ENCODE results near the gene BRK1. TPM values are rescaled to one million over a fixed set of nuclear protein-coding genes. Genes with fewer than 3 reads are reported as not detected.
"Not testable (repeated sequence)": the region's sequence is repeated elsewhere in the genome, so short reads cannot be mapped to it uniquely, and the experiment has no call there.

Gene BRK1
- total and polyA plus RNA-seq, 5 donors: 93.3 to 127 (median 101) TPM

- no peak for ATAC-seq
- 79% methylated on average over 2 of the region's 2 CpGs for WGBS
- H3K27ac ChIP-seq (ENCODE audit: low read length): no peak overlapping the region
- no peaks in the 10 kb centered on the region for H3K9me3 ChIP-seq (ENCODE audit: control insufficient read depth, low read length)
- no peaks in the 10 kb centered on the region for H3K27me3 ChIP-seq (ENCODE audit: control insufficient read depth, insufficient read depth)
- intact Hi-C loops (cut with DNase I): no loop called here
- H3K4me3 ChIP-seq (ENCODE audit: low read length): no peak overlapping the region
- DNase-seq: no peak
- no peaks in the 10 kb centered on the region for H3K4me1 ChIP-seq (ENCODE audit: control insufficient read depth, insufficient read depth, low read length)
Observed at GRCh38 chr3:10106919-10107318, 8.6 kb upstream of the BRK1 start.

DNA sequence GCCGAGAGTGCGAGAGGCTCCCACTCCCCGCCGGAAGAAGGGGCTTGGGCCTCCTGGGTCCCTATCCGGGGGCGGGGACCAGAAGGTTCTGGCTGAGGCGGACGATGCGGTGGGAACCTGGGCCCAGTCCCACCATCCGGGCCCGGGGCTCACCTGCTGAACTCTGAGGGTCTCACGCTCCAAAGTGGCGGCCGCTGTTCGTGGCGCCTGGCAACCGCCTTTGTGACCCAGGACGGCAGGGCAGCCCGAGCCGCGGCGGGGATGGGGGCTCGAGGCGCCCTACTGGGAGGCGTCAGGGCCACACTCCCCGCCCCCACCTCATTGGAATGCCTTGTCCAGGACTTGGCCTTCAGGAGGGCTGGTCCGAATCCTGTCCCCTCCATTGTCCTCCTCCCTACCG, 7.4 kb upstream of the BRK1 start, which contains the start of gene FANCD2OS:
TSS of gene FANCD2OS (minus strand) at position 165 of the 400 bp plus-strand sequence. CDS start 3,481 bp downstream, outside the sequence.
- intact Hi-C loops (cut with DNase I): no loop called here
- DNase-seq (no peak), ATAC-seq (no peak)
- Histone ChIP-seq H3K27me3 (ENCODE audit: control insufficient read depth, insufficient read depth) (no peaks in the 10 kb centered on the region), H3K9me3 (ENCODE audit: control insufficient read depth, low read length) (no peaks in the 10 kb centered on the region), H3K4me3 (ENCODE audit: low read length) (no peak within 1 kb of the TSS), H3K4me1 (ENCODE audit: control insufficient read depth, insufficient read depth, low read length) (no peaks in the 10 kb centered on the region), H3K27ac (ENCODE audit: low read length) (no peak within 1 kb of the TSS)
- WGBS: 62% methylated on average over 28 of the region's 28 CpGs

GRCh38 chr3:10116138-10116460, 624 bp downstream of the BRK1 start:
- DNase-seq (no peak), ATAC-seq (peak; percentile 5 to 26)
- peaks cover 4% of the 10 kb centered on the region for H3K4me1 ChIP-seq (ENCODE audit: control insufficient read depth, insufficient read depth, low read length)
- intact Hi-C loops (cut with DNase I): no loop called here
- no peaks in the 10 kb centered on the region for H3K27me3 ChIP-seq (ENCODE audit: control insufficient read depth, insufficient read depth)
- peak overlapping the region; percentile 79 for H3K4me3 ChIP-seq (ENCODE audit: low read length)
- H3K9me3 ChIP-seq (ENCODE audit: control insufficient read depth, low read length): no peaks in the 10 kb centered on the region
- under 1% methylated on average over 10 of the region's 10 CpGs for WGBS
- H3K27ac ChIP-seq (ENCODE audit: low read length): peak overlapping the region; percentile 36

DNA sequence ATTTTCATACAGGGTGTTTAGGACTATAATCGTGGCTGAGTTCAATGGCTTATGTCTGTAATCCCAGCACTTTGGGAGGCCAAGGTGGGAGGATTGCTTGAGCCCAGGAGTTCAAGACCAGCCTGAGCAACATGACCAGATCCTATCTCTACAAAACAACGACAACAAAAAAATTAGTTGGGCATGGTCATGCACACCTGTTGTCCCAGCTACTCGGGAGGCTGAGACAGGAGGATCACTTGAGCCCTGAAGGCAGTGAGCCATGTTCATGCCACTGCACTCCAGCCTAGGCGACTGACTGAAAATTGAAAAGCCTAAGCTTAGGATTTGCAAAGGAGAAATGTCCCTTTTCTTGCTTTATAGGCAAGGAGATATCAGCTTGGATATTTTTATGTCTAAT, 1.5 kb downstream of the BRK1 start:
- intact Hi-C loops (cut with DNase I): no loop called here
- Histone ChIP-seq H3K27ac (ENCODE audit: low read length) (no peak overlapping the region), H3K4me3 (ENCODE audit: low read length) (no peak overlapping the region), H3K4me1 (ENCODE audit: control insufficient read depth, insufficient read depth, low read length) (peaks cover 4% of the 10 kb centered on the region), H3K27me3 (ENCODE audit: control insufficient read depth, insufficient read depth) (no peaks in the 10 kb centered on the region), H3K9me3 (ENCODE audit: control insufficient read depth, low read length) (no peaks in the 10 kb centered on the region)
- ATAC-seq: no peak
- WGBS: 89% methylated on average over 4 of the region's 4 CpGs
- no peak for DNase-seq

GRCh38 chr3:10119376-10119775, 3.9 kb downstream of the BRK1 start:
- intact Hi-C loops (cut with DNase I): no loop called here

GRCh38 chr3:10121064-10121463, 5.6 kb downstream of the BRK1 start:
- no peak for DNase-seq
- no peaks in the 10 kb centered on the region for H3K9me3 ChIP-seq (ENCODE audit: control insufficient read depth, low read length)
- 92% methylated on average over 2 of the region's 2 CpGs for WGBS
- intact Hi-C loops (cut with DNase I): no loop called here
- H3K4me1 ChIP-seq (ENCODE audit: control insufficient read depth, insufficient read depth, low read length): peaks cover 3% of the 10 kb centered on the region
- ATAC-seq: no peak
- H3K27ac ChIP-seq (ENCODE audit: low read length): no peak overlapping the region
- H3K27me3 ChIP-seq (ENCODE audit: control insufficient read depth, insufficient read depth): no peaks in the 10 kb centered on the region
- H3K4me3 ChIP-seq (ENCODE audit: low read length): no peak overlapping the region

More at GRCh38 chr3:10119376-10119775, 3.9 kb downstream of the BRK1 start:
- Histone ChIP-seq H3K4me3 (ENCODE audit: low read length) (no peak overlapping the region), H3K4me1 (ENCODE audit: control insufficient read depth, insufficient read depth, low read length) (peaks cover 4% of the 10 kb centered on the region), H3K27me3 (ENCODE audit: control insufficient read depth, insufficient read depth) (no peaks in the 10 kb centered on the region), H3K9me3 (ENCODE audit: control insufficient read depth, low read length) (no peaks in the 10 kb centered on the region), H3K27ac (ENCODE audit: low read length) (no peak overlapping the region)
- DNase-seq (no peak), ATAC-seq (no peak)
- 61% methylated on average over 4 of the region's 4 CpGs for WGBS

DNA sequence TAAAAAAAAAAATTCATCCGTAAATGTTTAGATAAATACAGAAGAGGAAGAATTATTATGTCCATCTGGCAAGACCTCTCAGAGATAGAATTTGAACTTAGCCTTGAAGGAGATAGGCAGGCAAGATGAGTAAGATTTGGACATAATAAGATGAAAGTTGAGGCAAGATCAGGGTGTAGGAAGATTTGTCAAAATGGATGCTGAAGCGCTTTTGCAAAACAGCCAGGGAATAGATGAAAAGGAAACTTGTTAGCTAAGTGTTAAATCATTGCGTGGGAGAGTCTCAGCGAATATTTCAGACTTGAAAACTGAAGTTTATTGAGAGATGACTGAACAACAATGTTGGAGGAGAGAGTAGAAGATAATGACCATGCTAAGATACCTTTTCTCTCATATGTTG, 7.2 kb downstream of the BRK1 start:
- Histone ChIP-seq H3K9me3 (ENCODE audit: control insufficient read depth, low read length) (no peaks in the 10 kb centered on the region), H3K4me3 (ENCODE audit: low read length) (no peak overlapping the region), H3K4me1 (ENCODE audit: control insufficient read depth, insufficient read depth, low read length) (no peaks in the 10 kb centered on the region), H3K27me3 (ENCODE audit: control insufficient read depth, insufficient read depth) (no peaks in the 10 kb centered on the region), H3K27ac (ENCODE audit: low read length) (no peak overlapping the region)
- intact Hi-C loops (cut with DNase I): no loop called here
- WGBS: 86% methylated on average over 4 of the region's 4 CpGs
- ATAC-seq: no peak
- no peak for DNase-seq

DNA sequence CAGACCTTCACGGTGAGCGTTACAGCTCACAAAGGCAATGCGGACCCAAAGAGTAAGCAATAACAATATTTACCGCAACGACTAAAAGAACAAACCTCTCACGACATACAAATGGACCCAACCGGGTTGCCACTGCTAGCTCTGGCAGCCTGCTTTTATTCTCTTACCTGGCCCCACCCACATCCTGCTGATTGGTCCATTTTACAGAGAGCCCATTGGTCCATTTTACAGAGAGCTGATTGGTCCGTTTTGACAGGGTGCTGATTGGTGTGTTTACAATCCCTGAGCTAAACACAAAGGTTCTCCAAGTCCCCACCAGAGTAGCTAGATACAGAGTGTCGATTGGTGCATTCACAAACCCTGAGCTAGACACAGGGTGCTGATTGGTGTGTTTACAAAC, 20.4 kb downstream of the BRK1 start:
- H3K4me3 ChIP-seq (ENCODE audit: low read length); H3K4me1 ChIP-seq (ENCODE audit: control insufficient read depth, insufficient read depth, low read length); H3K27ac ChIP-seq (ENCODE audit: low read length); H3K27me3 ChIP-seq (ENCODE audit: control insufficient read depth, insufficient read depth); H3K9me3 ChIP-seq (ENCODE audit: control insufficient read depth, low read length); DNase-seq; intact Hi-C loops (cut with DNase I); ATAC-seq: not testable (repeated sequence)
- WGBS: 93% methylated on average over 9 of the region's 9 CpGs

GRCh38 chr3:10136426-10137005, 21.0 kb downstream of the BRK1 start:
- ATAC-seq (no peak), DNase-seq (peak in 1 of 3 donors; percentile 34)
- WGBS: 93% methylated on average over 25 of the region's 25 CpGs
- intact Hi-C loops (cut with DNase I): no loop called here
- H3K4me1 ChIP-seq (ENCODE audit: control insufficient read depth, insufficient read depth, low read length): no peaks in the 10 kb centered on the region
- no peaks in the 10 kb centered on the region for H3K27me3 ChIP-seq (ENCODE audit: control insufficient read depth, insufficient read depth)
- H3K9me3 ChIP-seq (ENCODE audit: control insufficient read depth, low read length): no peaks in the 10 kb centered on the region
- H3K4me3 ChIP-seq (ENCODE audit: low read length): no peak overlapping the region
- no peak overlapping the region for H3K27ac ChIP-seq (ENCODE audit: low read length)

GRCh38 chr3:10137178-10137577, 21.7 kb downstream of the BRK1 start:
- H3K9me3 ChIP-seq (ENCODE audit: control insufficient read depth, low read length): no peaks in the 10 kb centered on the region
- intact Hi-C loops (cut with DNase I): no loop called here
- H3K4me1 ChIP-seq (ENCODE audit: control insufficient read depth, insufficient read depth, low read length): no peaks in the 10 kb centered on the region
- no peak for ATAC-seq
- H3K27ac ChIP-seq (ENCODE audit: low read length): no peak overlapping the region
- 92% methylated on average over 4 of the region's 4 CpGs for WGBS
- no peak for DNase-seq
- H3K27me3 ChIP-seq (ENCODE audit: control insufficient read depth, insufficient read depth): no peaks in the 10 kb centered on the region
- H3K4me3 ChIP-seq (ENCODE audit: low read length): no peak overlapping the region

- H3K27ac ChIP-seq (ENCODE audit: low read length): peak overlapping the region; percentile 2
- intact Hi-C loops (cut with DNase I): no loop called here
- H3K9me3 ChIP-seq (ENCODE audit: control insufficient read depth, low read length): no peaks in the 10 kb centered on the region
- no peak overlapping the region for H3K4me3 ChIP-seq (ENCODE audit: low read length)
- H3K27me3 ChIP-seq (ENCODE audit: control insufficient read depth, insufficient read depth): no peaks in the 10 kb centered on the region
- H3K4me1 ChIP-seq (ENCODE audit: control insufficient read depth, insufficient read depth, low read length): peaks cover 6% of the 10 kb centered on the region
- DNase-seq (no peak), ATAC-seq (no peak)
- 84% methylated on average over 23 of the region's 23 CpGs for WGBS
Observed at GRCh38 chr3:10140996-10141546, 25.6 kb downstream of the BRK1 start.
